K562 (cell line): Measurements from ENCODE around the gene RRAS. TPM values are rescaled to one million over a fixed set of nuclear protein-coding genes. Genes with fewer than 3 reads are reported as not detected.
A peak's percentile ranks its signal among the peaks of the same experiment; 100 is the strongest.

ENCODE experiments used
- ARHGAP35 ChIP-seq: fragments of 450-650 bp; IDR thresholded peaks from 2 replicates; pipeline ENCODE4 v1.6.1; 2018; ENCODE audit not compliant: partially characterized antibody
- CC2D1A ChIP-seq: fragments of 450-650 bp; IDR thresholded peaks from 2 replicates; pipeline ENCODE4 v1.6.1; 2017; ENCODE audit warnings: mild to moderate bottlenecking
- CHAMP1 ChIP-seq: fragments of 450-650 bp; IDR thresholded peaks from 2 replicates; pipeline ENCODE4 v1.6.1; 2016; ENCODE audit warnings: mild to moderate bottlenecking
- CXXC5 ChIP-seq: fragments of 250-450 bp; sonication (Bioruptor Pico); IDR thresholded peaks from 2 replicates; pipeline ENCODE4 v1.8.0; 2022; ENCODE audit warnings: inconsistent platforms, mild to moderate bottlenecking, moderate library complexity
- HES1 ChIP-seq: fragments of 450-650 bp; IDR thresholded peaks from 2 replicates; pipeline ENCODE4 v1.6.1; 2016; ENCODE audit warnings: low read depth, mild to moderate bottlenecking, moderate library complexity
- MXD1 ChIP-seq: fragments of 250-450 bp; sonication (Bioruptor Pico); IDR thresholded peaks from 2 replicates; pipeline ENCODE4 v1.8.0; 2021; ENCODE audit warnings: borderline replicate concordance, mild to moderate bottlenecking, moderate library complexity; ENCODE audit not compliant: poor library complexity, severe bottlenecking
- NR2C2 ChIP-seq, 2 experiments: fragments of 200-800 bp in 1 of 2; sonication (Bioruptor generic) in 1 of 2; sonication (generic) in 1 of 2; formaldehyde crosslinking in 1 of 2; IDR thresholded peaks; 2 replicates each; pipeline versions ENCODE4 v1.6.1 to v1.8.0; 2016 to 2022; ENCODE audit warnings: mild to moderate bottlenecking in 1 of 2, missing compliant biosample characterization in 1 of 2, missing genetic modification characterization in 1 of 2, missing genetic modification reagents in 1 of 2
- RBM39 ChIP-seq: fragments of 200-400 bp; formaldehyde crosslinking; optimal IDR thresholded peaks from 2 replicates; pipeline ENCODE3; 2018; ENCODE audit warnings: low read depth, low read length
- RCOR1 ChIP-seq, 2 experiments: IDR thresholded peaks; 2 replicates each; pipeline ENCODE4 v1.6.1; 2012; ENCODE audit warnings: low read depth in 2 of 2, low read length in 2 of 2, borderline replicate concordance in 1 of 2, improper control_type of control experiment in 1 of 2
- SMAD3 ChIP-seq: fragments of 450-650 bp; formaldehyde crosslinking; conservative IDR thresholded peaks from 2 replicates; pipeline ENCODE4 v1.4.0; 2020; ENCODE audit warnings: mild to moderate bottlenecking
- STAT5A ChIP-seq: IDR thresholded peaks from 2 replicates; pipeline ENCODE4 v1.6.1; 2012; ENCODE audit warnings: low read length, inconsistent platforms, borderline replicate concordance
- SUPT5H ChIP-seq: fragments of 450-650 bp; IDR thresholded peaks from 2 replicates; pipeline ENCODE4 v1.6.1; 2016
- TEAD2 ChIP-seq: fragments of 450-650 bp; IDR thresholded peaks from 2 replicates; pipeline ENCODE4 v1.6.1; 2016; ENCODE audit warnings: missing genetic modification characterization, control low read depth, missing compliant biosample characterization
- ZBTB33 ChIP-seq: sonication (generic); formaldehyde crosslinking; IDR thresholded peaks from 2 replicates; pipeline ENCODE4 v1.8.1; 2023; ENCODE audit warnings: mild to moderate bottlenecking, missing genetic modification reagents
- ZFX ChIP-seq: sonication (generic); formaldehyde crosslinking; IDR thresholded peaks from 2 replicates; pipeline ENCODE4 v1.8.0; 2022; ENCODE audit warnings: mild to moderate bottlenecking, missing genetic modification reagents, moderate library complexity
- ZNF316 ChIP-seq: fragments of 450-650 bp; IDR thresholded peaks from 2 replicates; pipeline ENCODE4 v1.6.1; 2016
- ZNF644 ChIP-seq: fragments of 200-800 bp; sonication (Bioruptor generic); IDR thresholded peaks from 2 replicates; pipeline ENCODE4 v1.6.1; 2016; ENCODE audit warnings: low read depth, missing genetic modification characterization, missing compliant biosample characterization
- ZNF696 ChIP-seq: fragments of 250-450 bp; sonication (Bioruptor Pico); conservative IDR thresholded peaks from 2 replicates; pipeline ENCODE4 v1.4.0; 2020; ENCODE audit warnings: mild to moderate bottlenecking, moderate library complexity
- polyA plus RNA-seq, 8 experiments: library from polyadenylated mRNA; depleted of rRNA in 4 of 8; stranded (reverse) in 5 of 8; unstranded in 3 of 8; fragments of >200 nt; fragmentation: Nextera tagmentation in 2 of 8; fragmentation: Illumina TruSeq in 1 of 8; extraction: Ambion mirVana in 2 of 8; extraction: Trizol in 1 of 8; gene quantifications; 2 replicates each; pipeline versions ENCODE4 v1.2.1 to v1.2.3, GENCODE V29; 2011 to 2014; ENCODE audit warnings: inconsistent platforms in 1 of 8, missing spikeins in 1 of 8
- total RNA-seq, 7 experiments: library from RNA; depleted of rRNA in 6 of 7; stranded (reverse); fragments of >200 nt in 6 of 7; fragmentation: Illumina TruSeq in 2 of 7; extraction: Trizol in 2 of 7; gene quantifications; 2 replicates each; pipeline versions ENCODE4 v1.2.1 to v1.2.3, GENCODE V29; 2011 to 2021; ENCODE audit warnings: low replicate concordance in 1 of 7

RRAS gene
- total and polyA plus RNA-seq, 9 of the 15 experiments (the other 6 are each of a cell fraction or from before 2014, with no cell fraction given), result 0.70 to 17.3 (median 8.2) TPM

GRCh38 chr19:49680421-49681351, 40.7 kb upstream of the RRAS start (continued):
- no peak for TF ChIP-seq STAT5A
- TF ChIP-seq ZBTB33 (CRISPR knock-in tag), result peak; percentile 66; the same call in 1 of the 2 replicates
- TF ChIP-seq ZNF316, result no peak
- no peak for TF ChIP-seq ARHGAP35
- TF ChIP-seq NR2C2 (CRISPR knock-in tag; IDR thresholded peaks at IDR 0.05), result no peak
- peak; percentile 44; the same call in 1 of the 2 replicates for TF ChIP-seq NR2C2 (tag; IDR thresholded peaks at IDR 0.05)
- no peak for TF ChIP-seq MXD1 (CRISPR knock-in tag)
- no peak for TF ChIP-seq CHAMP1
- TF ChIP-seq TEAD2, result no peak
- TF ChIP-seq CXXC5 (CRISPR knock-in tag), result peak; percentile 34
- no peak for TF ChIP-seq SUPT5H
- TF ChIP-seq RBM39, result no peak
- TF ChIP-seq ZNF696 (CRISPR knock-in tag), result no peak
- TF ChIP-seq SMAD3 (CRISPR knock-in tag), result no peak
- TF ChIP-seq HES1, result no peak
- TF ChIP-seq CC2D1A, result no peak
- TF ChIP-seq RCOR1 (IDR thresholded peaks at IDR 0.05; ENCODE audit: borderline replicate concordance in 1 of 2, low read depth in 2 of 2, low read length in 2 of 2), result peak in 1 of 2 experiments; percentile 12; a peak in 1 of 4 replicates
- peak; percentile 56 for TF ChIP-seq ZFX (CRISPR knock-in tag)
- no peak for TF ChIP-seq ZNF644 (tag)
